ENCODE measurements around the gene TMEM240.

TMEM240 gene

GRCh38 chr1:1565340-1565739, 24.9 kb upstream of the TMEM240 start:
- TF ChIP-seq CTCF (IDR thresholded peaks at IDR 0.05) = no peak
- H3K27ac ChIP-seq = no peak overlapping the region
- H3K9me3 ChIP-seq = no peaks in the 10 kb centered on the region
- H3K4me3 ChIP-seq (ENCODE audit: low read depth in 1 of 2, low read length in 1 of 2) = no peak overlapping the region
- peaks cover 62% of the 10 kb centered on the region for H3K36me3 ChIP-seq
- H3K27me3 ChIP-seq = no peaks in the 10 kb centered on the region
- H3K4me1 ChIP-seq (ENCODE audit: control insufficient read depth in 1 of 2, insufficient read depth in 1 of 2, low read depth in 1 of 2, low read length in 1 of 2) = peaks cover 0 to 3% of the 10 kb centered on the region in 2 experiments

- Histone ChIP-seq H3K4me3 (ENCODE audit: low read depth in 1 of 2, low read length in 1 of 2) (no peak overlapping the region), H3K27ac (no peak overlapping the region), H3K36me3 (peaks cover 64% of the 10 kb centered on the region), H3K9me3 (no peaks in the 10 kb centered on the region), H3K4me1 (ENCODE audit: control insufficient read depth in 1 of 2, insufficient read depth in 1 of 2, low read depth in 1 of 2, low read length in 1 of 2) (peaks cover 0 to 3% of the 10 kb centered on the region in 2 experiments), H3K27me3 (no peaks in the 10 kb centered on the region)
- TF ChIP-seq CTCF (IDR thresholded peaks at IDR 0.05) = no peak
Observed at GRCh38 chr1:1564268-1564667, 23.8 kb upstream of the TMEM240 start.

GRCh38 chr1:1563688-1564087, 23.3 kb upstream of the TMEM240 start:
- Histone ChIP-seq H3K9me3 (no peaks in the 10 kb centered on the region), H3K36me3 (peaks cover 64% of the 10 kb centered on the region), H3K27me3 (no peaks in the 10 kb centered on the region), H3K27ac (no peak overlapping the region), H3K4me3 (ENCODE audit: low read depth in 1 of 2, low read length in 1 of 2) (no peak overlapping the region), H3K4me1 (ENCODE audit: control insufficient read depth in 1 of 2, insufficient read depth in 1 of 2, low read depth in 1 of 2, low read length in 1 of 2) (peaks cover 0 to 3% of the 10 kb centered on the region in 2 experiments)
- no peak for TF ChIP-seq CTCF (IDR thresholded peaks at IDR 0.05)

- TF ChIP-seq CTCF (IDR thresholded peaks at IDR 0.05) = no peak
- no peaks in the 10 kb centered on the region for H3K27me3 ChIP-seq
- no peaks in the 10 kb centered on the region for H3K4me1 ChIP-seq (ENCODE audit: control insufficient read depth in 1 of 2, insufficient read depth in 1 of 2, low read depth in 1 of 2, low read length in 1 of 2)
- no peaks in the 10 kb centered on the region for H3K9me3 ChIP-seq
- H3K4me3 ChIP-seq (ENCODE audit: low read depth in 1 of 2, low read length in 1 of 2) = no peak overlapping the region
- no peak overlapping the region for H3K27ac ChIP-seq
- peaks cover 64% of the 10 kb centered on the region for H3K36me3 ChIP-seq
Observed at GRCh38 chr1:1562556-1563195, 22.3 kb upstream of the TMEM240 start.

- H3K4me1 ChIP-seq (ENCODE audit: control insufficient read depth in 1 of 2, insufficient read depth in 1 of 2, low read depth in 1 of 2, low read length in 1 of 2) = no peaks in the 10 kb centered on the region
- no peak for TF ChIP-seq CTCF (IDR thresholded peaks at IDR 0.05)
- H3K36me3 ChIP-seq = peaks cover 64% of the 10 kb centered on the region
- H3K27ac ChIP-seq = no peak overlapping the region
- no peak overlapping the region for H3K4me3 ChIP-seq (ENCODE audit: low read depth in 1 of 2, low read length in 1 of 2)
- H3K9me3 ChIP-seq = no peaks in the 10 kb centered on the region
- no peaks in the 10 kb centered on the region for H3K27me3 ChIP-seq
Observed at GRCh38 chr1:1561801-1562470, 21.5 kb upstream of the TMEM240 start.
